Measurements from ENCODE around the gene CDC42EP4. TPM values are rescaled to one million over a fixed set of nuclear protein-coding genes. Genes with fewer than 3 reads are reported as not detected.

The CDC42EP4 gene
- total RNA-seq, 1 donor from 2014 or later = 33.4 TPM

DNA sequence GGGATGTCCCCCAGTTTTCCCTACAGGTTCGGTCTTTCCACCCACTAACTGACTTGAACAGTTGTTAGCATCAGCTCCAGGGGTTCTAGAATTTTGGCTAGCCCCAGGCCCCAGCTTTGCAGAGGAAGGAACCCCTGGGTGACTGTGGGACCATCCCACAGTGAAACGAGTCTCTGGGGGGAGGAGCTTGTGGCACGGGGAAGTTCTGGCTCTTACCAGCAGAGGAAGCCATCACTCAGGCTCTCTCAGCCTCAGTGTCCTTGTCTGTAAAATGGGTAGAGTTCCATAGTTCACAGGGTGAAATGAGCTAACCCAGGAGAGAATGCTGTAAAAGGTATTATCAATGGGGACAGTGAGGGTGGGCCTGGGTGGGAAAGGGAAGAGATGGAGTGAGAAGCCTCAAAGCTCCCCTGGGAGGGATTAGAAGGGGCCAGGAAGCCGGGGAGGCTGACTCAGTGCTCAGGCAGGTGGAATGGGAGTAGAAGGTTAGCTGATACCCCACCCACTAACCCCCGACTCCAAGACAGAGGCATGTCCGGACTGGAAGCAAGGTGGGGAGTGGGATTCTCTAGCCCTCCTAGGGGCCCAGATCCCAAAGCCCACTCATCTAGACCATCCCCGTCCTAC lies 30.9 kb upstream of the CDC42EP4 start:
- H3K36me3 Mint-ChIP-seq (ENCODE audit: low read depth) = no peaks in the 10 kb centered on the region
- H3K27me3 Mint-ChIP-seq (ENCODE audit: low read depth) = no peaks in the 10 kb centered on the region
- peak overlapping the region; percentile 76 for H3K4me3 Mint-ChIP-seq
- TF ChIP-seq, protein P1, sequence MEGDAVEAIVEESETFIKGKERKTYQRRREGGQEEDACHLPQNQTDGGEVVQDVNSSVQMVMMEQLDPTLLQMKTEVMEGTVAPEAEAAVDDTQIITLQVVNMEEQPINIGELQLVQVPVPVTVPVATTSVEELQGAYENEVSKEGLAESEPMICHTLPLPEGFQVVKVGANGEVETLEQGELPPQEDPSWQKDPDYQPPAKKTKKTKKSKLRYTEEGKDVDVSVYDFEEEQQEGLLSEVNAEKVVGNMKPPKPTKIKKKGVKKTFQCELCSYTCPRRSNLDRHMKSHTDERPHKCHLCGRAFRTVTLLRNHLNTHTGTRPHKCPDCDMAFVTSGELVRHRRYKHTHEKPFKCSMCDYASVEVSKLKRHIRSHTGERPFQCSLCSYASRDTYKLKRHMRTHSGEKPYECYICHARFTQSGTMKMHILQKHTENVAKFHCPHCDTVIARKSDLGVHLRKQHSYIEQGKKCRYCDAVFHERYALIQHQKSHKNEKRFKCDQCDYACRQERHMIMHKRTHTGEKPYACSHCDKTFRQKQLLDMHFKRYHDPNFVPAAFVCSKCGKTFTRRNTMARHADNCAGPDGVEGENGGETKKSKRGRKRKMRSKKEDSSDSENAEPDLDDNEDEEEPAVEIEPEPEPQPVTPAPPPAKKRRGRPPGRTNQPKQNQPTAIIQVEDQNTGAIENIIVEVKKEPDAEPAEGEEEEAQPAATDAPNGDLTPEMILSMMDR (conservative IDR thresholded peaks at IDR 0.05) = no peak
- no peak for DNase-seq (ENCODE audit: low read depth, low spot score)
- H3K4me1 Mint-ChIP-seq = peaks cover 71% of the 10 kb centered on the region
- no peaks in the 10 kb centered on the region for H3K9me3 Mint-ChIP-seq
- H3K27ac Mint-ChIP-seq (ENCODE audit: unreplicated experiment) = peak overlapping the region; percentile 97

DNA sequence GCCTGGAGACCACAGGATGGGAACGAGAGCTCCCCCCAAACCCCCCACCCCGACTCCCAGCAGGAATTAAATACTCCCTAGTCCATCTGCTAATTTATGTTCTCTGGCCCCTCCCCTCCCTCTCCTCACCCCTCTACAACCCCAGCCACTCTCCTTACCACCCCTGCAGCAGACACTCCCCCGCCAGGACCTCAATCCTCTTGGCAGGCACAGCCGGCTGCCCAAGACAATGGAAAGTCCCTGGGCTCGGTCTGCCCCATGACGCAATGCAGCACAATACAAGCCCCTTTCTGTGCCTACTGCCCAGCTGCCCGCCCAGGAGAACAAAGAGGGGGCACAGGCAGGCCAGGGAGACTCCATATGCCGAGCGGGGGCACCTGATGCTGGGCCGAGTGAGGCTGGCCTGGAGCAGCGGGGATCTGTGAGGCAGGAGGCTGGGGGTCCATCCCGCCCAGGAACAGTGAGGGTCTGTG lies 30.3 kb upstream of the CDC42EP4 start:
- Mint-ChIP-seq H3K4me1 (peaks cover 73% of the 10 kb centered on the region), H3K9me3 (no peaks in the 10 kb centered on the region), H3K27me3 (ENCODE audit: low read depth) (no peaks in the 10 kb centered on the region), H3K36me3 (ENCODE audit: low read depth) (no peaks in the 10 kb centered on the region), H3K27ac (ENCODE audit: unreplicated experiment) (peak overlapping the region; percentile 89), H3K4me3 (peak overlapping the region; percentile 76)
- TF ChIP-seq, protein P1 (conservative IDR thresholded peaks at IDR 0.05) = no peak
- peak; percentile 41 for DNase-seq (ENCODE audit: low read depth, low spot score)

DNA sequence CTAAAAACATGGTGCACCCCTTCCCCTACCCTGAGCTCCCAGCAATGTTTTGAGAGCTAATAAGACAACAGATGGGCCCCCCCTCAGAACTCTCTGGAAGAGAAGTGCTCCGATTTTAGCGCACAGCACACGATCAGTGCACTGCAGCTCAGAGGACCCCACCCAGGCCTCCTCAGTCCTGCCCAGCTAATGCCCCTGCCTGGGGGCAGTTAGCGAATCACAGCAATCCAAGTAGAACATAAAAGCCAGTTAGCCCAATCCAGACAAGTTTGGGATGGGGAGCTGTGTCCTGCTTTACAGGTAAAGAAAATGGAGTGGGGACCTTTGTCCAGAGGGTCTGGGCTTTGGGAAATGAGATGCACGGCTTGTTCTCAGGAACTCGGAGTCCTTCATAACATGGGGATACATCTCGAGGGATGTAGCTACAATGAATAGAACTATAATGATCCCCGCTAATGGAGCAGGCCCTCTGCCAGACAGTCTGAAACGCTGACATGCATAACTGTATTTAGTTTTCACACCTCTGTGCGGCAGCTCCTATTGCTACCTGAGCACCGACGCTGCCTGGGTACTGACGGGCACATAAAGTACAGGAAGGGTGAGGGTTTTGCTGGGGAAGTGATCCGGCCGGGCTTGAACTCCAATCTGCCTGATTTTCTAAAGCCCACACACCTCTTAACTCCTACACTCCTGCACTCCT lies 29.7 kb upstream of the CDC42EP4 start:
- Mint-ChIP-seq H3K36me3 (ENCODE audit: low read depth) (no peaks in the 10 kb centered on the region), H3K9me3 (no peaks in the 10 kb centered on the region), H3K4me3 (peak overlapping the region; percentile 76), H3K27ac (ENCODE audit: unreplicated experiment) (peak overlapping the region; percentile 71), H3K4me1 (peaks cover 78% of the 10 kb centered on the region), H3K27me3 (ENCODE audit: low read depth) (no peaks in the 10 kb centered on the region)
- no peak for DNase-seq (ENCODE audit: low read depth, low spot score)
- TF ChIP-seq, protein P1 (conservative IDR thresholded peaks at IDR 0.05) = no peak

DNA sequence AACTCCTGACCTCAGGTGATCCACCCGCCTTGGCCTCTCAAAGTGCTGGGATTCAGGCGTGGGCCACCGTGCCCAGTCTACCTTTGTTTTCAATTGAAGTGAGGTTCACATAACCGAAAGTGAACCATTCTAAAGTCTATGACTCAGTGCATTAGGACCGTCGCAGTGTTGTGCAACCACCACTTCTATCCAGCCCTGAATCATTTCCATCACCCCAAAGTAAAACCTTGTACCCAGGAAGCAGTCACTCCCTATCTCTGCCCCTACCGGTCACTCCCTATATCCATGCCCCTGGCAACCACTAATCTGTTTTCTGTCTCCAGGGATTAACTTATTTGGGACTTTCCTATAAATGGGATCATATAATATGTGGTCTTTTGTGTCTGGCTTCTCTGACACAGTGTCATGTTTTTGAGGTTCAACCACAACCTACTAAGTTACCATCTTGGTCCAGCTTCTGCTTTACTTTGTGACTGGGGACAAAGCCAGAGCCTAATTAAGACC lies 28.3 kb upstream of the CDC42EP4 start:
- peak overlapping the region; percentile 8 for H3K27ac Mint-ChIP-seq (ENCODE audit: unreplicated experiment)
- TF ChIP-seq, protein P1 (conservative IDR thresholded peaks at IDR 0.05) = no peak
- no peaks in the 10 kb centered on the region for H3K36me3 Mint-ChIP-seq (ENCODE audit: low read depth)
- no peaks in the 10 kb centered on the region for H3K9me3 Mint-ChIP-seq
- H3K4me3 Mint-ChIP-seq = no peak overlapping the region
- peaks cover 73% of the 10 kb centered on the region for H3K4me1 Mint-ChIP-seq
- no peaks in the 10 kb centered on the region for H3K27me3 Mint-ChIP-seq (ENCODE audit: low read depth)
- DNase-seq (ENCODE audit: low read depth, low spot score) = no peak

DNA sequence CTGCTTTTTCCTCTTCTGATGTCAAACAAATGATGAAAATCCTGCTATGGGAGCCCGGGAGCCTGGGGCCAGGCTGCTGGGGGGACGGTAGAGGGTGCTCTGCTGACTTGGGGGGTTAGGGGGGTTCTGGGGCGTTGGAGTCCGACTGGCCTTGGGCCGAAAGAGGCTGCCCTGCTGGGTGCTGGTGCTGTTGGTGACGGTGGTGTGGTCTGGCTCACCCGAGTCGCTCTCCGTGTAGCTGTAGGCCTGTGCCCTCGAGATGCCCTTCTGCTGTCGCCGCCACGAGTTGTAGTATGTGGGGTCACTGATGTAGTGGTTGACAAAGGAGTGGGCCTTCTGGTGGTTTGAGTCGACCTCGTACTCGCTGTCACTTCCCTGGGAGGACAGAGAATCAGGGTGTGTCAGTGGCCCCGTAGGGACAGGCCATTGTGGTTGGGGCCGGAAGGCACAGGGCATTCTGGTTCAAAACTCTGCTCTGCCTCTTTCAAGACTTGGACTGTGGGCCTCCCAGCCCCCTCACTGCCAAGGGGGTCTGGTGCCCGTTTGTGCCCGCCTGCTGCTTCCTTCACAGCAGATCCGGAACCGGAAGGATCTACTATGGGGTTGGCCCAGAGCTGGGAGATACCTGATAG lies 26.9 kb upstream of the CDC42EP4 start:
- peaks cover 61% of the 10 kb centered on the region for H3K4me1 Mint-ChIP-seq
- no peaks in the 10 kb centered on the region for H3K9me3 Mint-ChIP-seq
- TF ChIP-seq, protein P1 (conservative IDR thresholded peaks at IDR 0.05) = no peak
- no peak overlapping the region for H3K4me3 Mint-ChIP-seq
- no peaks in the 10 kb centered on the region for H3K36me3 Mint-ChIP-seq (ENCODE audit: low read depth)
- DNase-seq (ENCODE audit: low read depth, low spot score) = no peak
- H3K27me3 Mint-ChIP-seq (ENCODE audit: low read depth) = no peaks in the 10 kb centered on the region
- H3K27ac Mint-ChIP-seq (ENCODE audit: unreplicated experiment) = no peak overlapping the region
